OCI-M2 (cell line): ENCODE results near the gene POU2F2.
"Not testable (repeated sequence)": the region's sequence is repeated elsewhere in the genome, so short reads cannot be mapped to it uniquely, and the experiment has no call there.

Experiments
- DNase-seq: peaks from one replicate; lab custom pipeline; 2025; ENCODE audit not compliant: unreplicated experiment; lab: John Stamatoyannopoulos, UW

The POU2F2 gene

GRCh38 chr19:42065051-42065450, 67.2 kb downstream of the POU2F2 start:
- no peak for DNase-seq

- DNase-seq: no peak
Measured at GRCh38 chr19:42064432-42064831, 67.8 kb downstream of the POU2F2 start.

GRCh38 chr19:42062381-42062780, 69.9 kb downstream of the POU2F2 start:
- DNase-seq: no peak

GRCh38 chr19:42060117-42060516, 72.1 kb downstream of the POU2F2 start:
- no peak for DNase-seq

- no peak for DNase-seq
Measured at GRCh38 chr19:42059196-42059595, 73.0 kb downstream of the POU2F2 start.

- DNase-seq: no peak
Measured at GRCh38 chr19:42057846-42058245, 74.4 kb downstream of the POU2F2 start.

- DNase-seq: no peak
Measured at GRCh38 chr19:42054205-42054604, 78.0 kb downstream of the POU2F2 start.

GRCh38 chr19:42053037-42053935, 79.0 kb downstream of the POU2F2 start:
- DNase-seq: no peak

- DNase-seq: no peak
Measured at GRCh38 chr19:42052241-42052863, 79.9 kb downstream of the POU2F2 start.

GRCh38 chr19:42051166-42052115, 80.8 kb downstream of the POU2F2 start:
- no peak for DNase-seq

GRCh38 chr19:42048992-42049391, 83.3 kb downstream of the POU2F2 start:
- no peak for DNase-seq

- no peak for DNase-seq
Measured at GRCh38 chr19:42045575-42045974, 86.7 kb downstream of the POU2F2 start.

GRCh38 chr19:42042455-42043170, 89.6 kb downstream of the POU2F2 start:
- no peak for DNase-seq

GRCh38 chr19:42040491-42040890, 91.8 kb downstream of the POU2F2 start:
- not testable (repeated sequence) for DNase-seq

- DNase-seq: no peak
Measured at GRCh38 chr19:42040031-42040430, 92.2 kb downstream of the POU2F2 start.

- no peak for DNase-seq
Measured at GRCh38 chr19:42038666-42039065, 93.6 kb downstream of the POU2F2 start.

GRCh38 chr19:42037649-42038048, 94.6 kb downstream of the POU2F2 start:
- no peak for DNase-seq
